Measurements from ENCODE around the gene KCNH5.
"Not testable (repeated sequence)": the region's sequence is repeated elsewhere in the genome, so short reads cannot be mapped to it uniquely, and the experiment has no call there.

The KCNH5 gene

GRCh38 chr14:62886461-62886860, 158.8 kb downstream of the KCNH5 start:
- Mint-ChIP-seq H3K36me3 (ENCODE audit: low read depth) (no peaks in the 10 kb centered on the region), H3K27ac (no peak overlapping the region)

GRCh38 chr14:62885451-62885850, 159.8 kb downstream of the KCNH5 start:
- Mint-ChIP-seq H3K4me1 (ENCODE audit: low read depth) (no peaks in the 10 kb centered on the region), H3K4me3 (no peak overlapping the region), H3K27ac (no peak overlapping the region)

More at GRCh38 chr14:62886461-62886860, 158.8 kb downstream of the KCNH5 start:
- Mint-ChIP-seq H3K4me3 (no peak overlapping the region), H3K9me3 (peaks cover 8% of the 10 kb centered on the region), H3K27me3 (ENCODE audit: low read depth) (no peaks in the 10 kb centered on the region), H3K4me1 (ENCODE audit: low read depth) (no peaks in the 10 kb centered on the region)

GRCh38 chr14:62882967-62883366, 162.3 kb downstream of the KCNH5 start:
- no peaks in the 10 kb centered on the region for H3K9me3 Mint-ChIP-seq
- no peak overlapping the region for H3K27ac Mint-ChIP-seq
- no peaks in the 10 kb centered on the region for H3K36me3 Mint-ChIP-seq (ENCODE audit: low read depth)
- no peak overlapping the region for H3K4me3 Mint-ChIP-seq
- H3K4me1 Mint-ChIP-seq (ENCODE audit: low read depth) = no peaks in the 10 kb centered on the region
- H3K27me3 Mint-ChIP-seq (ENCODE audit: low read depth) = no peaks in the 10 kb centered on the region

More at GRCh38 chr14:62885451-62885850, 159.8 kb downstream of the KCNH5 start:
- Mint-ChIP-seq H3K36me3 (ENCODE audit: low read depth) (no peaks in the 10 kb centered on the region), H3K9me3 (peaks cover 5% of the 10 kb centered on the region), H3K27me3 (ENCODE audit: low read depth) (no peaks in the 10 kb centered on the region)

GRCh38 chr14:62866376-62866775, 178.9 kb downstream of the KCNH5 start:
- H3K27me3 Mint-ChIP-seq (ENCODE audit: low read depth) = no peaks in the 10 kb centered on the region

GRCh38 chr14:62864588-62864987, 180.7 kb downstream of the KCNH5 start:
- Mint-ChIP-seq H3K4me3 (no peak overlapping the region), H3K9me3 (peaks cover under 1% of the 10 kb centered on the region), H3K36me3 (ENCODE audit: low read depth) (no peaks in the 10 kb centered on the region)

More at GRCh38 chr14:62866376-62866775, 178.9 kb downstream of the KCNH5 start:
- Mint-ChIP-seq H3K4me3 (no peak overlapping the region), H3K4me1 (ENCODE audit: low read depth) (no peaks in the 10 kb centered on the region), H3K27ac (no peak overlapping the region), H3K36me3 (ENCODE audit: low read depth) (no peaks in the 10 kb centered on the region), H3K9me3 (no peaks in the 10 kb centered on the region)

GRCh38 chr14:62858011-62858410, 187.2 kb downstream of the KCNH5 start:
- H3K27me3 Mint-ChIP-seq (ENCODE audit: low read depth); H3K27ac Mint-ChIP-seq; H3K36me3 Mint-ChIP-seq (ENCODE audit: low read depth); H3K9me3 Mint-ChIP-seq; H3K4me3 Mint-ChIP-seq; H3K4me1 Mint-ChIP-seq (ENCODE audit: low read depth): not testable (repeated sequence)

More at GRCh38 chr14:62864588-62864987, 180.7 kb downstream of the KCNH5 start:
- Mint-ChIP-seq H3K27ac (no peak overlapping the region), H3K4me1 (ENCODE audit: low read depth) (no peaks in the 10 kb centered on the region), H3K27me3 (ENCODE audit: low read depth) (no peaks in the 10 kb centered on the region)

GRCh38 chr14:62854951-62855350, 190.3 kb downstream of the KCNH5 start:
- H3K4me3 Mint-ChIP-seq = no peak overlapping the region
- no peaks in the 10 kb centered on the region for H3K36me3 Mint-ChIP-seq (ENCODE audit: low read depth)
- H3K27me3 Mint-ChIP-seq (ENCODE audit: low read depth) = no peaks in the 10 kb centered on the region
- peaks cover 3% of the 10 kb centered on the region for H3K9me3 Mint-ChIP-seq
- H3K4me1 Mint-ChIP-seq (ENCODE audit: low read depth) = no peaks in the 10 kb centered on the region
- no peak overlapping the region for H3K27ac Mint-ChIP-seq

- no peaks in the 10 kb centered on the region for H3K9me3 Mint-ChIP-seq
- H3K36me3 Mint-ChIP-seq (ENCODE audit: low read depth) = no peaks in the 10 kb centered on the region
- H3K4me1 Mint-ChIP-seq (ENCODE audit: low read depth) = no peaks in the 10 kb centered on the region
- no peak overlapping the region for H3K27ac Mint-ChIP-seq
- no peaks in the 10 kb centered on the region for H3K27me3 Mint-ChIP-seq (ENCODE audit: low read depth)
- H3K4me3 Mint-ChIP-seq = no peak overlapping the region
Measured at GRCh38 chr14:62847168-62847567, 198.1 kb downstream of the KCNH5 start.

GRCh38 chr14:62844546-62844945, 200.7 kb downstream of the KCNH5 start:
- Mint-ChIP-seq H3K9me3 (no peaks in the 10 kb centered on the region), H3K36me3 (ENCODE audit: low read depth) (no peaks in the 10 kb centered on the region), H3K4me3 (no peak overlapping the region), H3K27me3 (ENCODE audit: low read depth) (no peaks in the 10 kb centered on the region), H3K4me1 (ENCODE audit: low read depth) (no peaks in the 10 kb centered on the region), H3K27ac (no peak overlapping the region)

- Mint-ChIP-seq H3K36me3 (ENCODE audit: low read depth) (no peaks in the 10 kb centered on the region), H3K27ac (no peak overlapping the region), H3K27me3 (ENCODE audit: low read depth) (no peaks in the 10 kb centered on the region), H3K4me3 (no peak overlapping the region), H3K9me3 (peaks cover 4% of the 10 kb centered on the region), H3K4me1 (ENCODE audit: low read depth) (no peaks in the 10 kb centered on the region)
Measured at GRCh38 chr14:62824086-62824485, 221.2 kb downstream of the KCNH5 start.

GRCh38 chr14:62819931-62820330, 225.3 kb downstream of the KCNH5 start:
- H3K36me3 Mint-ChIP-seq (ENCODE audit: low read depth) = no peaks in the 10 kb centered on the region
- no peak overlapping the region for H3K27ac Mint-ChIP-seq
- no peak overlapping the region for H3K4me3 Mint-ChIP-seq
- H3K4me1 Mint-ChIP-seq (ENCODE audit: low read depth) = no peaks in the 10 kb centered on the region
- H3K27me3 Mint-ChIP-seq (ENCODE audit: low read depth) = no peaks in the 10 kb centered on the region
- no peaks in the 10 kb centered on the region for H3K9me3 Mint-ChIP-seq

- H3K27ac Mint-ChIP-seq = no peak overlapping the region
- H3K9me3 Mint-ChIP-seq = peaks cover 5% of the 10 kb centered on the region
- H3K36me3 Mint-ChIP-seq (ENCODE audit: low read depth) = no peaks in the 10 kb centered on the region
- no peaks in the 10 kb centered on the region for H3K4me1 Mint-ChIP-seq (ENCODE audit: low read depth)
- no peaks in the 10 kb centered on the region for H3K27me3 Mint-ChIP-seq (ENCODE audit: low read depth)
- no peak overlapping the region for H3K4me3 Mint-ChIP-seq
Measured at GRCh38 chr14:62807636-62808035, 237.6 kb downstream of the KCNH5 start.

- no peaks in the 10 kb centered on the region for H3K36me3 Mint-ChIP-seq (ENCODE audit: low read depth)
- H3K4me3 Mint-ChIP-seq = no peak overlapping the region
- no peaks in the 10 kb centered on the region for H3K4me1 Mint-ChIP-seq (ENCODE audit: low read depth)
- no peak overlapping the region for H3K27ac Mint-ChIP-seq
- no peaks in the 10 kb centered on the region for H3K27me3 Mint-ChIP-seq (ENCODE audit: low read depth)
- H3K9me3 Mint-ChIP-seq = no peaks in the 10 kb centered on the region
Measured at GRCh38 chr14:62800577-62800976, 244.7 kb downstream of the KCNH5 start.

GRCh38 chr14:62796431-62796830, 248.8 kb downstream of the KCNH5 start:
- Mint-ChIP-seq H3K27me3 (ENCODE audit: low read depth) (no peaks in the 10 kb centered on the region), H3K36me3 (ENCODE audit: low read depth) (no peaks in the 10 kb centered on the region), H3K4me3 (no peak overlapping the region), H3K4me1 (ENCODE audit: low read depth) (no peaks in the 10 kb centered on the region), H3K9me3 (no peaks in the 10 kb centered on the region), H3K27ac (no peak overlapping the region)

GRCh38 chr14:62792578-62792977, 252.7 kb downstream of the KCNH5 start:
- Mint-ChIP-seq H3K27me3 (ENCODE audit: low read depth) (no peaks in the 10 kb centered on the region), H3K4me3 (no peak overlapping the region), H3K4me1 (ENCODE audit: low read depth) (no peaks in the 10 kb centered on the region), H3K36me3 (ENCODE audit: low read depth) (no peaks in the 10 kb centered on the region), H3K27ac (no peak overlapping the region), H3K9me3 (peaks cover 17% of the 10 kb centered on the region)

GRCh38 chr14:62781328-62781727, 263.9 kb downstream of the KCNH5 start:
- not testable (repeated sequence) for H3K4me1 Mint-ChIP-seq (ENCODE audit: low read depth); H3K36me3 Mint-ChIP-seq (ENCODE audit: low read depth); H3K4me3 Mint-ChIP-seq; H3K27ac Mint-ChIP-seq; H3K27me3 Mint-ChIP-seq (ENCODE audit: low read depth)
- H3K9me3 Mint-ChIP-seq = peaks cover 29% of the 10 kb centered on the region
